NCI-H524 treated with DMSO at 0.1 percent for 48 hours (cell line): Measurements from ENCODE around the gene TEDC2.
A peak's percentile ranks its signal among the peaks of the same experiment; 100 is the strongest.

Experiments used
- DNase-seq: peaks from one replicate; lab custom pipeline; 2025; lab: John Stamatoyannopoulos, UW

Gene TEDC2

DNA sequence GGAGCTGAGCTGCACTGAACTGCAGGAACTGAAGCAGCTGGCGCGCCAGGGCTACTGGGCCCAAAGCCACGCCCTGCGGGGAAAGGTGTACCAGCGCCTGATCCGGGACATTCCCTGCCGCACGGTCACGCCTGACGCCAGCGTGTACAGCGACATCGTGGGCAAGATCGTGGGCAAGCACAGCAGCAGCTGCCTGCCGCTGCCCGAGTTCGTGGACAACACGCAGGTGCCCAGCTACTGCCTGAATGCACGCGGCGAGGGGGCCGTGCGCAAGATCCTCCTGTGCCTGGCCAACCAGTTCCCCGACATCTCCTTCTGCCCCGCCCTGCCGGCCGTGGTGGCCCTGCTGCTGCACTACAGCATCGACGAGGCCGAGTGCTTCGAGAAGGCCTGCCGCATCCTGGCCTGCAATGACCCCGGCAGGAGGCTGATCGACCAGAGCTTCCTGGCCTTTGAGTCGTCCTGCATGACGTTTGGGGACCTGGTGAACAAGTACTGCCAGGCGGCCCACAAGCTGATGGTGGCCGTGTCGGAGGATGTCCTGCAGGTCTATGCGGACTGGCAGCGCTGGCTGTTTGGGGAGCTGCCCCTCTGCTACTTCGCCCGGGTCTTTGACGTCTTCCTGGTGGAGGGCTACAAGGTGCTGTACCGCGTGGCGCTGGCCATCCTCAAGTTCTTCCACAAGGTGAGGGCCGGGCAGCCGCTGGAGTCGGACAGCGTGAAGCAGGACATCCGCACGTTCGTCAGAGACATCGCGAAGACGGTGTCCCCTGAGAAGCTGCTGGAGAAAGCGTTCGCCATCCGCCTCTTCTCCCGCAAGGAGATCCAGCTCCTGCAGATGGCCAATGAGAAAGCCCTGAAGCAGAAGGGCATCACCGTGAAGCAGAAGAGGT is 36.6 kb downstream of the TEDC2 start:
- no peak for DNase-seq

DNA sequence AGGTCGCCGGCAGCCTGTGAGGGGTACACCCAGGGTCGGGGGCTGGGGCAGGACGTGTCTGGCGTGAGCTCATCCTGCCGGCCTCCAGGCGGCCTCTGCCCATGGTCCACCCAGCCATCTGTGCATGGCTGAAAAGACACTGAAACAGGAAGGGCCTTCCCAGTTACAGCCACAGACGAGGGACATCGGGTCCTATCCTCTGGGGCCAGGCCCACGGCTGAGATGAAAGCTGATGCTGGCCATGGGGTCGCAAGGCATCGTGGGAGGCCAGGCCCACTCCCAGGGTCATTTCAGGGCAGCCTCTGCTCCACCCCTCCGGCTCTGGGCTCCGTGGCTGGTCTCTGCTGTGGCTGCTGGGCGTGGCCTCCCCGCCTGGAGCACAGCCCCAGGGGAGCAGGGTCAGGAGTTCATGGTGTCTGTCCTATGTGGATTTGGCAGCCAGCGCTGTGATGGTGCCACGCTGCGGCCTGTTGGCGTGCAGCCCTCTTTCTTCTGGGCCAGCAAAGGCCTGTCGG is 37.3 kb downstream of the TEDC2 start:
- DNase-seq, result no peak

DNA sequence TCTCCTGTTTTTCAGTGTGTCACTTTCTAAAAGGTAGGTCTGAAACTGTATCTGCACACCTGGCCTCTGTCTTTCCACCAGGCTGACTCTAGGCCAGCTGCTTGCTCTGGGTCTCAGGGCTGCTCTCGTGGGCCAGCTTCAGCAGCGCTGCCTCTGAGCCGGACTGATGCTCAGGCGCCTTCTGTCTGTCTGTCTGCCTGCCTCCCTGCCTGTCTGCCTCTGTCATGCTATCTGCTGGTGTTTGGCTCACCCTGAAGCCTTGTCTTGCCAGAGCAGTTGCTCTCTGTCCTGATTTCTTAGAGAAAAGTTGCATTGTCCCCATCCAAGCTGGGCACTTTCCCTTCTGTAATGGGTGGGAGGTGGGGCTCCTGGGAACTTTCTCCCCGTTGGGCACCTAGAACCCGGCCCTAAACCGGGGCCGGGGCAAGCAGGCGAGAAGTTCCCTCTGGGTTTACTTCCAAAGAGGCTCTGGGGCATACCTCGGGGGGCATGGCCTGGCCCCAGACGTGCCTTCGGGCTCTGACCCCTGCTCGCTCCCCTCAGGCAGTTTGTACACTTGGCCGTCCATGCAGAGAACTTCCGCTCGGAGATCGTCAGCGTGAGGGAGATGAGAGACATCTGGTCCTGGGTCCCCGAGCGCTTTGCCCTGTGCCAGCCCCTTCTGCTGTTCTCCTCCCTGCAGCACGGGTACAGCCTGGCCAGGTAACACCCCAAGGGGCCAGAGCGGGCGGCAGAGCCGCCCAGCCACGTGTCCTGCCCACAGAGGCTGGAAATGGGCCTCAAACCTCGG is 38.0 kb downstream of the TEDC2 start:
- no peak for DNase-seq

DNA sequence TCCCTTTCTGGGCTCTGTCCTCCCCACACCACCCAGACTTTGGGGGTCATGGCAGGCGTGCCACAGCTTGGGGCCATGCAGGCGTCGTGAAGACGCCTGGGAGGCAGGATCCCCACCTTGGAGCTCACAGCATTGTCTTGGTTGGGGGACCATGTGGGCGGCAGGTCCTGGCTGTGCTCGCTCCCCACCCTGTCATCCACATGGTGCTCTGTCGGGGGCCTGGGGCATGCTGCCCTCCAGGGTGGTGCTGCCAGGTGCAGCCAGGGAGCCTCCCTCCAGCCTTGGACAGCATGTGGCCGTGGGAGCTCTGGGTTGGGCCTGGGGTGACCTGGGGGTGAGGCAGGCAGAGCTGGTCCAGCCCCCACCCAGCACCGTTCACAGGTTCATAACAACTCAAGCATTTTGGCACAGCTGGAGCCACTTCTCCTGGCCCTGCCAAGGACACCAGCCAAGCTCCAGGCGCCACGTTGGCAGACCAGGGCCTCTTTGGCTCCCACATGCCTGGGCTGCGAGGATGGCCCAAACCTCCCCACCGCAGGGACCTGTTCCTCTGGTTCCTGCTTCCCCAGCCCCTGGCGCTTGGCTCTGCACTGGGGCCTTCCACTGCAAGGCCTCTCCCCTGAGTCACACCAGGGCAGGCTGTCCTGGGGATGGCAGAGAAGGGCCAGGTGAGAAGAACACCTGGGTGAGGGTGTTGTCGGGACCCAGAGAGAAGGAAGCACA is 38.8 kb downstream of the TEDC2 start:
- DNase-seq, result no peak

DNA sequence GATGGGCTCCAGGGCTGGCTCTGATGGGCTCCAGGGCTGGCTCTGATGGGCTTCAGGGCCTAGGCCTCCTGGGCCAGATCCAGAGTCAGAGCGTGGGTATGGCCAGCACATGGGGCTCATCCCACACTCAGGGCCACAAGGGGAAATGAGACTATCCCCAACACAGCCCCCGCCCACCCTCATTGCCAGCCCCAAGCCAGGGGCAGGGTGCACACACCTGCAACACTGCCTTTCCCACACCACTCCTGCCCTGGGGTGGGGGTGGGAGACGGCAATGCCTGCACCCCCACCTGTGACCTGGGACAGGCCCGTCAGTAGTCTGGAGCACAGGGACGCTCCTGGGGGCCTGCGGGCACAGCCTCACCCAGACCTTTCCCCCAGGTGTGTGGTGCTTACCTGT is 39.5 kb downstream of the TEDC2 start:
- no peak for DNase-seq

DNA sequence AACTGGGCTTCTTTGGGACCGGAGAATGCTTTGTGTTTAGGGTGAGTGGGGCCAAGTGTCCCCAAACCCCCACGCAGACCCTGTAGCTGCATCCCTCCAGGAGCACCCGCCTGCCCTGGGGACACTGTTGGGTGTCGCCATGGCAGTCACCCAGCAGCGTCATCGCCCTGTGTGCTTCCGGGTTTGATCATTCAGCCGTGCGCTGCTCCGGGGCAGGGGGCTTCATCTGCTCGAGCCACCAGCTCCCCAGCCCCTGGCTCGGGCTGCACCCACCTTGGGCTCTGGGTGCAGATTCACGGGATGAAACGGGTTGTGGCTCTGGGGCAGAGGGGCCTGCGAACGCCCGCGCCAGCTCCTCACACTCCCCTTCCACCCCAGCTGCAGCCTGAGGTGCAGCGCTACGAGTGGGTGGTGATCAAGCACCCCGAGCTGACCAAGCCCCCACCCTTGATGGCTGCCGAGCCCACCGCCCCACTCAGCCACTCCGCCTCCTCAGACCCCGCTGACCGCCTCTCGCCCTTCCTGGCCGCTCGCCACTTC is 40.1 kb downstream of the TEDC2 start:
- DNase-seq, result no peak

DNA sequence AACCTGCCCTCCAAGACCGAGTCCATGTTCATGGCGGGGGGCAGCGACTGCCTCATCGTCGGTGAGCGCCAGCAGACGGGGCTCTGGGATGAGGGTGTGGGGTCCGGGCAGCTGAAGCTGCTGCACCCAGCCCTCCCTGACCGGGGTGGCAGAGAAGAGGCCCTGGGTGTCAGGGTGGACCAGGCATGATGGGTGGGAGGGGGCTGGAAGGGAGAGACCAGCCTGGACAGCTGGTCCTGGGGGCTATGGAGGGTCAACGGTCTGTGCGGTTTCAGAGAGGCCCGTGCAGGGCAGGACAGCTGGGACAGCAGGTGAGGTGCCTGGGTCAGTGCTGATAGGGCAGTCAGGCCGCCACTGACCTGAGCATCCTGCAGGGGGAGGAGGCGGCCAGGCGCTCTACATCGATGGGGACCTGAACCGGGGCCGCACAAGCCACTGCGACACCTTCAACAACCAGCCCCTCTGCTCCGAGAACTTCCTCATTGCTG is 40.6 kb downstream of the TEDC2 start:
- no peak for DNase-seq

DNA sequence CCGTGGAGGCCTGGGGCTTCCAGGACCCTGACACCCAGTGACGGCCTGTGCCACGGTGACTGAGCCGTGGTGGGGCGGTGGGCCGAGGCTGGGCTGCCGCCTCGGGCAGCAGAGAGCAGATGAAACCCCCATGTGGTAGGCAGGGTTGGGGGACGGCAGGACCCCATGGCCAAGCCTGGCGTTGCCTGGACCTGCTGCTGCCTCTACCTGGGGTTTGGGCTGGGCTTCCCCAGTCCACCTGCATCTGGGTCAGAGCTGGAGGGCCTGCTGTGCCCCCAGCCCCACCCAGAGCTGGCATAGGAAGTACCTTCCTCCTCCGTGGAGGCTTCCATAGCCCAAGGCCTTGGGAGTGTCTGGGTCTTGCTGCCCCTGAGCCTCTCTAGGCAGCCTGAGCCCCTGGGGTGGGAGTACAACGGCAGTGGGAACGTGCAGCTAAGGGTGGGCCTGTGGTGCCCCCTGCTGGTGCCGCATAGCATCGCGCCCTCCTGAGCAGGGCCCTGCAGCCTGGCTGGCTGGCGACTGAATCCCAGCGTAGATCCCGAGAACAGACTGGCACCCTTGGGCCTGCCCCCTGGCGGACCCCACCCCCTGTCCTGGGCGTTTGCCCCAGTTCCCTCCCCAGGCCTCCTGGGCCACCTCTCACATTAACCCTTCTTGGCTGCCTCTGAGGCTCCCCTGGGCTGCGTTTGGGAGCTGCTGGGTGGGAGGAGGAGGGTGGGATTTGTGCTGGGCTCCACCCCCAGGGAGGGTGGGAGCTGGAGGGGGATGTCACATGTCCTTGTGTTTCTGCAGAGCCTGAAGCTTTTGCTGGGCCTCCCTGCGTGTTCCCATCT is 41.2 kb downstream of the TEDC2 start:
- DNase-seq, result peak; percentile 38

DNA sequence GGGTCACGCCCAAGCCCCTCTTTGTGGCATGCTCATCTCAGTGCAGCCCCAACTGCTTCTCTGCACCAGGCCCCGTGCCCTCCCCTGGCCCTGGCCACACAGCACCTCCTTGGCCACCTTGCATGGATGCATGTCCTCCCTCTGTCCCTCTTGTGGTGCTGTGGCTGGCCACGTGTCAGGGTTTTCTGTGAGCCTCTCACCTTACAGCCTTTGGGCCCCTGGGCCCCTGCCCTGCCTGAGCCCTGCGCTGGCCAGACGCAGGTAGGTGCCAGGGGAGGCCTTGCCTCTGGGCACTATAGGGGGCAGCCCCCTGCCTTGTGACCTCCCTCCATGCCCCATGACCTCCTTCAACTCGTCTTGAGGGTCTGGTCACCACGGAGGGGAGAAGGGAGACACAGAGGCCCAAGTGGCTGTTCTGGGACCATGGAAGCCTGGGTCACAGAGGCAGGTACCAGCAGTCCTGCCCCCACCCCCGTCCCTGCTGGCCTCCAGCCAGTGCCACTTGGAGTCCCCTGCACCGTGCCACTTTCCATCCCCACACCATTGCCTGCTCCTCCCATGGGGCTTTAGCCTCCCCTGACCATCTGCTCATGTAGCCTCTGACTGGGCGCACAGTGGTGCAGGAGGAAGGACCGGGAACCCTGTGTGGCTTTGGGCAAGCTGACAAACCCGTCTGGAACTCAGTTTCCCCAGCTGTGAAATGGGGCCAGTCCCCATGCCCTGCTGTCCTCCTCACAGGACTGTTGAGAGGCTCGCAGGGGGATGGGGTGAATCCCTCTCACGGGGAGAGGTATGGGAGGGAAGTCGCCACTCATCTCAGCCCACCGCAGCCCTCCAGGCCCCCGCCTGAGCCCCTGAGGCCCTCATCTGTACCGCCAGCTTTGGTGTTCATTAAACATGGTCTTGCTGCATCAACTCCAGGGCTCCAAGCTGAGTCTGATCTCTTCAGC is 42.3 kb downstream of the TEDC2 start:
- DNase-seq, result no peak

DNA sequence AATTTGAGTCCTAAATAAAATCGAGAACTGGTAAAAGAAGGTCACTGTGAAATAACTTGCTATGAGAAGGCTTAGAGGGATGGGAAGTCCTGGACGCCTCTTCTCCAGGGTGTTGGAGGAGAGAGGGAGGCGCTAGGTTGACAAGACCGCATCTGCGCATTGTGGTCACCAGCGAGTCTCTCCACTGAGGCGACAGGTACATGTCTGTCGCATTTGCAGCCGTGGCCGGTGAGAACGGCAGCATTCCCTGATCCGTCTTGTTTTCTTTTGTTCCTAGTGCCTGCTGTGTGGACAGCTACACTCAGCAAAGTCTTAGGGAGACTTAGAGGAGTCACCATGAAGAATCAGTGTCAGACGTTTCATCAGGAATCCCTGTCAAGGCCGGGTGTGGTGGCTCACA is 45.8 kb downstream of the TEDC2 start:
- DNase-seq, result no peak

DNA sequence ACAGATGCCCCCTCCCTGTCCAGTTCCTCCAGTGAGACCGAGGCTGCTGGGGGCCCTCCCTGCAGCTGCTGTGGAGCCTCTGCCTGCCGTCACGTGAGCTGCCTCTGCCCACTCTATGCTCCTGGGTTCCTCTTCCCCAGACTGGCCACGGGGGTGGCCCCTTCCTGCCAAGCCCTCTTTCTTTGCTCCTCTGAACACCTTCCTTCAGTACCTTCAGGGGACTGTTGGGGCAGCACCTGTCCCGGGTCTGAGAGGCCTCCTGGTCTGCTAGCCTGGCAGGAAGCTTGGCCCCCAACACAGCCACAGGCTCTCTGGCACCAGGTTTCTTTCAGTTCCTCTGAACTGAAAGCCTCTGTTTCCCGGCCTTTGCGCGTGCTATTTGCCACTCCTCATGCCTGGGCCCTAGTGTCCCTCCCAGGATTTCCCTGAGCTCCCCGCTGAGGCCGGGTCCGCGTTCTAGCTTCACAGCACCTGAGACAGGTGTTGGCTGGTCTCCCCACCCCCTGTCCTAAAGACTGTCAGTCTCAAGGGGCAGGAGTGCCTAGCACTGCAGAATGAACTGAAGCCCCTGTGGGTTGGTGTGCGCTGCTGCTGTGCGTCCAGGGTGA is 47.2 kb downstream of the TEDC2 start:
- no peak for DNase-seq

DNA sequence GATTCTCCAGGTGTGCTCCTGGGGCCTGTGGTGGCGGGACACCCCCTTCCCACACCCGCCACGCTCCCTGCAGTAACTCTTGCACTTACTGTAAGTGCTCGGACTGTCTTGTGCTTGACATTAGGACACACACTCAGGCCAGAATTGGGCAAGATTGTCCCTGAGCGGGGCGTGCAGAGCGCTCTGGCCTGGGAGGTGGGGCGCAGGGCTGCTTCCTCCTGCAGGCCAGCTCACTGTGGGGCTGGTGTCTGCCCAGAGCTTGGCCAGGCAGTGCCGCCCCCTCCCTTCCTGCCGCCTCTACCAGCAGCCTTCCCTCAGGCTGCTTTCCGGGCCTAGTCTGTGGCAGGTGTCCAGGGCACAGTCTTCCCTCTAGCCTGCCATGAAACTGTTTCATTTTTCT is 47.8 kb downstream of the TEDC2 start:
- DNase-seq, result no peak

DNA sequence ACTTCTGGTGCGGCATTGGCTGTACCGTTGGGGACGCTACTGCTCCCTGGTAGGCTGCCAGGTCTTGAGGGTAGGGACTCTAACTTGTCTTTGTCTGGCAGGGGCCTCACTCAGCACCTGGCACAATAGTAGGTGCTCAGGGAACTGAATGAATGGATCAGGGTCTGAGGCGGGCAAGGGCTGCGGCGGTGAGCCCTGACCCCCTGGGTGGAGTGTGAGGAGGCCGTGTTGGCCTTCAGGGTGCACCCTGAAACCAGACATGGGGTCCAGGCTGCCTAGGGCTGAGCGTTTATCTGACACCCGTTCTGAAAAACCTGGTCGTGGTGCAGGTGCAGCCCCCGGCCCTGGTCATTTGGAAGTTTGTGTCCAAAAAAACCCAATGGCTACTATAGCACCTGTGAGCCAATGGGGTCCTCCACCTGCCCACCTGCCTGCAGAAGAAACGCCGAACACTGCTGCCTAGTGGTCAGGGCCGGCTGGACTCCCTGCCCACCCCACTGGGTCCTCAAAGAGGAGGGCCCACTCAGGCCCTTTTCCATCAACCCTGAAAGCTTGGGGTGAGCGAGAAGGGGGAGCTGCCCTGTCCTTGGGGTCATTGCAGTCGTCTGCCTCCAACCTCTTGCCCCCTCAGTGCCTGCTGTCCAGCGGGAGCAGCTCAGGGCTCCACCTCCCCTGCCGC is 49.0 kb downstream of the TEDC2 start:
- no peak for DNase-seq

DNA sequence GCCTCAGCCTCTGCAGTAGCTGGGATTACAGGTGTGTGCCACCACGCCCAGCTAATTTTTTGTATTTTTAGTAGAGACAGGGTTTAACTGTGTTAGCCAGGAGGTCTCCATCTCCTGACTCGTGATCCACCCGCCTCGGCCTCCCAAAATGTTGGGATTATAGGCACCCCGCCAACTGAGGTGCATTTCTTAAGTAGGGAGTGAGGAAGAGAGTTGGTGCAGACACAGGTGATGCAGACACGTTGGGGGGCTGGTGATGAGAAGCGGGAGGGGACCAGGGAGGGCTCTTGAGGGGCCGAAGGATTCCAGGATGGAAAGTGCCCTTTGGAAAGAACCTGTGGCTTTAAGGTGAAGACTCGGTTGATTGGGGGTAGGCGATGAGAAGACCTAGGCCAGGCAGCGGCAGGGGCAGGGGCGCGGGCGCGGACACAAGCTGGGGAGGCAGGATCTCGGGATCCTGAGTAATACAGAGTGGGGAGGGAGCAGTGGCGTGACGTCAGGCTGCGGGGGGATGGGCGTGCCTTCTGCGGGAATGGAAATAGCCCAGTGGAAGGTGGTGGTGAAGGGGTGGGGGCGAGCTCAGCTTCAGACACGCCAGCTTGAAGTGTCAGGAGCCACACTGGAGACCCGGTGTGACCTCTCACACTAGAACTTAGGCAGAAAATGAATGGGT is 51.4 kb downstream of the TEDC2 start:
- no peak for DNase-seq

DNA sequence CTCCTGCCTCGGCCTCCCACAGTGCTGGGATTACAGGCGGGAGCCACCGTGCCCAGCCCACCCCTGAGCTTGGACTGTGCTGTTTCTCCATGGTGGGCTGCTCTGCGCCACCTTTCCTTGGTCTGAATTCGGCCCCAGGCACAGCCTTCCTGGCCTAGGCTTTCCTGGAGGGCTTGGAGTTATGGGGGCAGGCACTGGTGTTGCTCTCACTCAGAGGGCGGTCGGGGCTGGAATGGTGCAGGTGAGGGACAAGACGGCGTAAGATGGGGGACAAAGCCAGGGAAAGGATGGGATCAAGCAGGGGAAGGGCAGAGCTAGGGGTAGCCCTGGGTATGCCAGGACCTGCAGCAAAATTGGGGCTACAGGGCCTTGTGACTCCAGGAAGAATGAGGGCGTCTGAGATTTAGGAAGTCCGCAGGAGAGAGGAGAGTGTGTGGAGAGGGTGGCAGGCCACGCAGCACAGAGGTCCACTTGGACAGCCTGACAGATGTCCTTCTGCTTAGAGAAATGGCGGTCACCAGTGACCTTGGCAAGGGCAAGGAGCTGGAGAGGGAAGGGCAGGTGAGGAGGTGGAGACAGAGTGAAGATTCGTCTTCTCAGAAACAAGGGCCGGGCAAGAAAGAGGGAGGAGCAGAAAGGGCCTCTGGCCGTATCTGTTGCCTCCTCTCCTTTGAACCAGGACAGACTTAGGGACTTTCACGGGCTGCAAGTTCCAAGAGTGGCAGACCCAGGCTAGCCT is 52.3 kb downstream of the TEDC2 start:
- DNase-seq, result no peak

DNA sequence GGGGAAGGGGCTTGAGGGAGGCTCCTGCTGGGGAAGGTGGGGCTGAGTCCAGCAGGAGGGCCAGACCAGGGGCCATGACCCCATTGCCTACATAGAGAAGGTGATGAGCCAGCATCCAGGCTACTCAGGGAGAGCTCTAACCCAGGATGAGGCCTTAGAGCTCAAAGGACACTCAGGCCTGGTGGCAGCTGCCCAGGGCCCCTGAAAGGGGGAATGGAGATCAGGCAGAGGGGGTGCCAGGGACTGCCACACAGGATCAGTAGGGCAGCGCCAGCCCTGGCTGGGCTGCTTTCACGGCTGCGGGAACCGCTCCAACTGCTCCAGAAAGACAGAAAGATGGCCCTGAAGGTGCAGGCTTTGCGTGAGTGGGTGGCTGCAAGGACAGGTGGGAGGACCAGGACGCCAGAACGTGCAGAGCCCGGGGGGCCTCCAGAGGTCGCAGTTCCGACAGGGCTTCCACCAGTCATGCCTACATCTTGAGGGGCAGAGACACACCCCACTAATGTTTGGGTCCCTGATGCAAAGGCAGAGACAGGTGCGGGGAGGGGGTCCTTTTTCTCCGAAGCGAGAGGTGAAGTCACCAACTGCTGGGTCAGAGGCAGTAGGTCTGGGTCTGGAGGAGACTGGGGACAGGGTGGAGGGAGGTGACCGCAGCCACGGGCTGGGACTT is 53.0 kb downstream of the TEDC2 start:
- no peak for DNase-seq
